ENCODE measurements around the gene ATP2B3. TPM values are rescaled to one million over a fixed set of nuclear protein-coding genes. Genes with fewer than 3 reads are reported as not detected.

The ATP2B3 gene
- polyA plus RNA-seq, 1 donor from 2014 or later: 5.3 TPM

- no peaks in the 10 kb centered on the region for H3K27me3 ChIP-seq (ENCODE audit: insufficient read depth, low read depth, low read length)
- H3K9ac ChIP-seq (ENCODE audit: low read length): no peak overlapping the region
- no peaks in the 10 kb centered on the region for H3K9me2 ChIP-seq (ENCODE audit: insufficient read depth, low read length)
- no peak overlapping the region for H3K4me2 ChIP-seq (ENCODE audit: low read length)
- H3F3A ChIP-seq (ENCODE audit: insufficient read depth, low read length, poor library complexity, severe bottlenecking): no peaks in the 10 kb centered on the region
- H3K4me3 ChIP-seq (ENCODE audit: low read length): no peak overlapping the region
- H4K20me1 ChIP-seq (ENCODE audit: insufficient read depth): no peaks in the 10 kb centered on the region
- H3K27ac ChIP-seq (ENCODE audit: low read length): no peak overlapping the region
- no peaks in the 10 kb centered on the region for H3K79me2 ChIP-seq (replicated peaks; ENCODE audit: insufficient read depth, low read length)
- H3K9me3 ChIP-seq (ENCODE audit: low read length): no peaks in the 10 kb centered on the region
- H2AFZ ChIP-seq (ENCODE audit: low read depth, low read length): no peak overlapping the region
- TF ChIP-seq TAF1 (IDR thresholded peaks at IDR 0.05; ENCODE audit: low read depth): no peak
- no peak for TF ChIP-seq RAD21 (conservative IDR thresholded peaks at IDR 0.05)
- TF ChIP-seq REST (IDR thresholded peaks at IDR 0.05; ENCODE audit: borderline replicate concordance): no peak
- TF ChIP-seq MXI1 (conservative IDR thresholded peaks at IDR 0.05; ENCODE audit: poor library complexity, severe bottlenecking): no peak
- no peak for TF ChIP-seq EZH2 (IDR thresholded peaks at IDR 0.05; ENCODE audit: borderline replicate concordance, insufficient read depth, low read length, poor library complexity, severe bottlenecking)
- TF ChIP-seq SMC3 (conservative IDR thresholded peaks at IDR 0.05; ENCODE audit: poor library complexity): no peak
- TF ChIP-seq, protein P1, sequence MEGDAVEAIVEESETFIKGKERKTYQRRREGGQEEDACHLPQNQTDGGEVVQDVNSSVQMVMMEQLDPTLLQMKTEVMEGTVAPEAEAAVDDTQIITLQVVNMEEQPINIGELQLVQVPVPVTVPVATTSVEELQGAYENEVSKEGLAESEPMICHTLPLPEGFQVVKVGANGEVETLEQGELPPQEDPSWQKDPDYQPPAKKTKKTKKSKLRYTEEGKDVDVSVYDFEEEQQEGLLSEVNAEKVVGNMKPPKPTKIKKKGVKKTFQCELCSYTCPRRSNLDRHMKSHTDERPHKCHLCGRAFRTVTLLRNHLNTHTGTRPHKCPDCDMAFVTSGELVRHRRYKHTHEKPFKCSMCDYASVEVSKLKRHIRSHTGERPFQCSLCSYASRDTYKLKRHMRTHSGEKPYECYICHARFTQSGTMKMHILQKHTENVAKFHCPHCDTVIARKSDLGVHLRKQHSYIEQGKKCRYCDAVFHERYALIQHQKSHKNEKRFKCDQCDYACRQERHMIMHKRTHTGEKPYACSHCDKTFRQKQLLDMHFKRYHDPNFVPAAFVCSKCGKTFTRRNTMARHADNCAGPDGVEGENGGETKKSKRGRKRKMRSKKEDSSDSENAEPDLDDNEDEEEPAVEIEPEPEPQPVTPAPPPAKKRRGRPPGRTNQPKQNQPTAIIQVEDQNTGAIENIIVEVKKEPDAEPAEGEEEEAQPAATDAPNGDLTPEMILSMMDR (IDR thresholded peaks at IDR 0.05; ENCODE audit: poor library complexity, severe bottlenecking): no peak
- TF ChIP-seq POLR2AphosphoS5 (IDR thresholded peaks at IDR 0.05): no peak
- TF ChIP-seq EP300 (conservative IDR thresholded peaks at IDR 0.05; ENCODE audit: poor library complexity, severe bottlenecking): no peak
- H3K36me3 ChIP-seq (ENCODE audit: insufficient read depth, low read length): no peaks in the 10 kb centered on the region
Measured at GRCh38 chrX:153564047-153564606, 46.7 kb downstream of the ATP2B3 start.

DNA sequence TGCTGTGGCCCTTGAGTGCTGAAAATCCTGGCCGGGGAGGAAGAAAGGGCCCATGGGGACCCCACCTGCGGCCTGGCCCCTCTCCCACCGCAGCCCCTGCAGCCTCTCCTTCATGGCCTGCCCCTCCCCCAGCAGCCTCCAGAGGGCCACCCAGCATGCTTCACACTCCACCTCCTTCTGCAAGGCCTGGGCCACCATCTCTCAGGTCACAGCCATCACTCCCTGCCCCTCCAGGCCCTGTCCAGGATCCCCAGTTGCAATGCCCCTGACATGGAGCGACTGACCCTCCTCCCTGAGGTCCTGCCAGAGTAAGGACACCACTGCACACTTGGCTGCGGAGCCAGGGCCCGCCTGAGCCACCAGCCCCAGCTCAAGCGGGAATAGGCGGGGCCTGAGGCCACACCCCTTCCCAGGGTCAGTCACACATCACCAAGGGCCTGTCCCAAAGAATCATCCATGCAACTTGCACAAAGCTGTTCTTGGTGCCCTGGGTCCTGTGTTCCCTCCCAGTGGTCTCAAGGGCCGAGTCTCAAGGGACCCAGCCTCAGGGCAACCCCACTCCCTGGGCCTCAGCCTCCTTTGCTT is 48.6 kb downstream of the ATP2B3 start:
- no peak overlapping the region for H2AFZ ChIP-seq (ENCODE audit: low read depth, low read length)
- H4K20me1 ChIP-seq (ENCODE audit: insufficient read depth): no peaks in the 10 kb centered on the region
- H3K4me3 ChIP-seq (ENCODE audit: low read length): no peak overlapping the region
- H3K4me2 ChIP-seq (ENCODE audit: low read length): no peak overlapping the region
- H3K9me3 ChIP-seq (ENCODE audit: low read length): no peaks in the 10 kb centered on the region
- H3K36me3 ChIP-seq (ENCODE audit: insufficient read depth, low read length): no peaks in the 10 kb centered on the region
- H3K9ac ChIP-seq (ENCODE audit: low read length): no peak overlapping the region
- no peaks in the 10 kb centered on the region for H3F3A ChIP-seq (ENCODE audit: insufficient read depth, low read length, poor library complexity, severe bottlenecking)
- TF ChIP-seq RAD21 (conservative IDR thresholded peaks at IDR 0.05) (no peak), TAF1 (IDR thresholded peaks at IDR 0.05; ENCODE audit: low read depth) (no peak), POLR2AphosphoS5 (IDR thresholded peaks at IDR 0.05) (no peak), EZH2 (IDR thresholded peaks at IDR 0.05; ENCODE audit: borderline replicate concordance, insufficient read depth, low read length, poor library complexity, severe bottlenecking) (no peak), REST (IDR thresholded peaks at IDR 0.05; ENCODE audit: borderline replicate concordance) (no peak)
- H3K27me3 ChIP-seq (ENCODE audit: insufficient read depth, low read depth, low read length): no peaks in the 10 kb centered on the region
- H3K79me2 ChIP-seq (replicated peaks; ENCODE audit: insufficient read depth, low read length): no peaks in the 10 kb centered on the region
- no peak overlapping the region for H3K27ac ChIP-seq (ENCODE audit: low read length)
- H3K9me2 ChIP-seq (ENCODE audit: insufficient read depth, low read length): no peaks in the 10 kb centered on the region

All from neural cell (in vitro differentiated cells).